HepG2 (cell line): ENCODE data around the gene TBCEL. TPM values are rescaled to one million over a fixed set of nuclear protein-coding genes. Genes with fewer than 3 reads are reported as not detected.

Experiments
- CC2D1A ChIP-seq: sonication (generic); formaldehyde crosslinking; IDR thresholded peaks from 2 replicates; pipeline ENCODE4 v1.8.1; 2023; ENCODE audit warnings: mild to moderate bottlenecking, missing genetic modification reagents
- CHD4 ChIP-seq: fragments of 200-600 bp; sonication (generic); IDR thresholded peaks from 2 replicates; pipeline ENCODE4 v1.7.0; 2017; ENCODE audit warnings: mild to moderate bottlenecking, low read length, borderline replicate concordance
- ELF3 ChIP-seq: IDR thresholded peaks from 2 replicates; pipeline ENCODE4 v1.6.1; 2016; ENCODE audit warnings: missing genetic modification reagents, missing compliant biosample characterization
- FOXP1 ChIP-seq, 2 experiments: fragments of 450-650 bp in 1 of 2; IDR thresholded peaks; 2 replicates each; pipeline ENCODE4 v1.6.1; 2017 to 2018; ENCODE audit warnings: antibody characterized with exemption in 1 of 2
- GPBP1L1 ChIP-seq: sonication (generic); formaldehyde crosslinking; IDR thresholded peaks from 2 replicates; pipeline ENCODE4 v1.5.0; 2020; ENCODE audit warnings: mild to moderate bottlenecking, missing genetic modification reagents
- KIAA2018 ChIP-seq: sonication (generic); formaldehyde crosslinking; IDR thresholded peaks from 2 replicates; pipeline ENCODE4 v1.5.0; 2020; ENCODE audit warnings: mild to moderate bottlenecking, missing genetic modification reagents, borderline replicate concordance
- MTF1 ChIP-seq: sonication (generic); formaldehyde crosslinking; IDR thresholded peaks from 2 replicates; pipeline ENCODE4 v1.5.0; 2020; ENCODE audit warnings: missing genetic modification reagents
- MXI1 ChIP-seq: IDR thresholded peaks from 3 replicates; pipeline ENCODE4 v1.6.1; 2012; ENCODE audit warnings: low read depth, low read length, inconsistent platforms, borderline replicate concordance
- POLR2AphosphoS5 ChIP-seq: IDR thresholded peaks from 2 replicates; pipeline ENCODE4 v1.6.1; 2012; ENCODE audit warnings: low read depth, low read length
- RBFOX2 ChIP-seq: fragments of 200-400 bp; formaldehyde crosslinking; IDR thresholded peaks from 2 replicates; pipeline ENCODE4 v1.6.1; 2017; ENCODE audit warnings: low read depth, mild to moderate bottlenecking, low read length
- ZBTB20 ChIP-seq: sonication (generic); formaldehyde crosslinking; IDR thresholded peaks from 2 replicates; pipeline ENCODE4 v1.8.1; 2023; ENCODE audit warnings: missing genetic modification reagents, low read depth, mild to moderate bottlenecking, borderline replicate concordance
- ZGPAT ChIP-seq: IDR thresholded peaks from 2 replicates; pipeline ENCODE4 v1.6.1; 2016; ENCODE audit warnings: mild to moderate bottlenecking
- ZNF281 ChIP-seq: sonication (generic); formaldehyde crosslinking; IDR thresholded peaks from 2 replicates; pipeline ENCODE4 v1.4.0; 2020; ENCODE audit warnings: missing genetic modification reagents, borderline replicate concordance
- ZNF564 ChIP-seq: sonication (generic); formaldehyde crosslinking; IDR thresholded peaks from 2 replicates; pipeline ENCODE4 v1.8.1; 2023; ENCODE audit warnings: mild to moderate bottlenecking, missing genetic modification reagents
- ZNF605 ChIP-seq: sonication (generic); formaldehyde crosslinking; IDR thresholded peaks from 2 replicates; pipeline ENCODE4 v1.8.0; 2022; ENCODE audit warnings: mild to moderate bottlenecking, missing genetic modification reagents
- ZNF772 ChIP-seq: sonication (generic); formaldehyde crosslinking; IDR thresholded peaks from 2 replicates; pipeline ENCODE4 v1.5.0; 2020; ENCODE audit warnings: mild to moderate bottlenecking, missing genetic modification reagents
- polyA plus RNA-seq, 8 experiments: library from polyadenylated mRNA; depleted of rRNA in 3 of 8; stranded (reverse) in 7 of 8; unstranded in 1 of 8; fragments of >200 nt; fragmentation: Illumina TruSeq in 4 of 8; extraction: Trizol in 4 of 8; gene quantifications; 2 replicates each; pipeline versions ENCODE4 v1.2.1 to v1.2.3, GENCODE V29; 2011 to 2016; ENCODE audit warnings: low read depth in 4 of 8, missing spikeins in 1 of 8, mixed read lengths in 1 of 8; ENCODE audit not compliant: insufficient read depth in 1 of 8
- total RNA-seq, 5 experiments: library from RNA; depleted of rRNA; stranded (reverse); fragments of >200 nt; fragmentation: Illumina TruSeq; extraction: Trizol; gene quantifications; 2 replicates each; pipeline ENCODE4 v1.2.3, GENCODE V29; 2016; ENCODE audit warnings: low read depth in 1 of 5

TBCEL gene
- total and polyA plus RNA-seq, 2 of the 13 experiments (the other 11 are each of a cell fraction or from before 2014, with no cell fraction given): 6.1 to 12.5 TPM

GRCh38 chr11:120998581-120998980 lies 25.3 kb upstream of the TBCEL start (continued):
- TF ChIP-seq ZNF281 (CRISPR knock-in tag) (no peak), ZNF772 (CRISPR knock-in tag) (no peak), KIAA2018 (CRISPR knock-in tag) (no peak), GPBP1L1 (CRISPR knock-in tag) (no peak), ZGPAT (CRISPR knock-in tag) (no peak), CHD4 (no peak), ZNF564 (CRISPR knock-in tag) (no peak), ZBTB20 (CRISPR knock-in tag) (no peak), MXI1 (no peak), MTF1 (CRISPR knock-in tag) (no peak), ZNF605 (CRISPR knock-in tag) (no peak), POLR2AphosphoS5 (no peak), CC2D1A (CRISPR knock-in tag) (no peak), FOXP1 (IDR thresholded peaks at IDR 0.05) (no peak), FOXP1 (CRISPR knock-in tag; IDR thresholded peaks at IDR 0.05) (no peak), RBFOX2 (no peak), ELF3 (CRISPR knock-in tag) (no peak)
